ENCODE measurements around the gene FADS1. TPM values are rescaled to one million over a fixed set of nuclear protein-coding genes. Genes with fewer than 3 reads are reported as not detected.

FADS1 gene
- total RNA-seq, 3 donors from 2014 or later (not counting 1 experiment from before 2014, with no cell fraction given): 9.3 to 17.2 (median 10.2) TPM

DNA sequence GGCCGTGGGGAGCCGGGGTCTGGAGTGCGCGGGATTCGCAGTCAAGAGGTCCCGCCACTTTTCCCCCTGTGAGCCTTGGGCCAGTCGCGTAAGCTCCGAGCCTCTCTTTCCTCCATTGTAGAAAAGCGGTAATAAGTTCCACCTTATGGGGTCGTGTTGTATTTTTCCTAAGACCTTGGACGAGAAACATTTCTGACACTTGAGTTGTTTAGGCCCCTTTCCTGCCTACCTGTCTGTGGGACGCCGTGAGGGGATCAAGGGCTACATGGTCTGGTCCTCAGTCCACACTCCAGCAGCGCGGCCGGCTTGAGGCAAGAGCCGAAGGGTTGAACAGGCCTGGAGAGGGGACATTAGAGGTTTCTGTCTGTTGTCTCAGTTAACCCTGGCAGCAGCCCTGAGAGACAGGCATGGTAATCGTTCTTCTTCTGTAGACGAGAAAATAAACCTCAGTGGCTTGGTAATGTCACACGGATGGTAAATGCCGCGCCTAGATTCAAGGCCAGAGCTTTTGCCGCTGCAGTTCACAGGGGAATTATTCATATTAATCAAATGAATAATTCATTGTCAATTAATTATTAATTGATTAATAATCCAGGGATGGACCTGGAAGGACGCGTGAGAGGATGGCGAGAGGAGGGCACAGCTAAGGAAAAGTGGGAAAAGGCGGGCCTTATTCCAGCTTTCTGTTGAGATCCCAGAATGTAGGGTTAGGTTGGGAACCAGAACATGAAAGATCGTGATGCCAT, 23.5 kb downstream of the FADS1 start:
- ATAC-seq (peak in 1 of 3 donors; percentile 23), DNase-seq (no peak)
- 6% methylated on average over 26 of the region's 29 CpGs for WGBS (ENCODE audit: insufficient coverage)
- Mint-ChIP-seq H3K9me3 (no peaks in the 10 kb centered on the region), H3K4me1 (peaks cover 17 to 41% of the 10 kb centered on the region in 2 donors), H3K36me3 (no peaks in the 10 kb centered on the region), H3K27ac (peak overlapping the region; percentile 98 to 99), H3K27me3 (ENCODE audit: low read depth in 2 of 2) (no peaks in the 10 kb centered on the region), H3K4me3 (peak overlapping the region; percentile 96)
- peaks cover 20% of the 10 kb centered on the region for H3K4me1 ChIP-seq (ENCODE audit: control insufficient read depth, insufficient read depth, low read length)
- intact Hi-C loops (cut with micrococcal nuclease): loop anchor here (5.0 kb wide), 1 partner anchor 34 kb away; the partner anchor contains the start of gene FADS2
- H3K27ac ChIP-seq (ENCODE audit: low read length): peak overlapping the region; percentile 89
- H3K4me3 ChIP-seq (ENCODE audit: low read length): peak overlapping the region; percentile 64
- no peaks in the 10 kb centered on the region for H3K9me3 ChIP-seq (ENCODE audit: control insufficient read depth, insufficient read depth, low read length)
- TF ChIP-seq, protein P1, sequence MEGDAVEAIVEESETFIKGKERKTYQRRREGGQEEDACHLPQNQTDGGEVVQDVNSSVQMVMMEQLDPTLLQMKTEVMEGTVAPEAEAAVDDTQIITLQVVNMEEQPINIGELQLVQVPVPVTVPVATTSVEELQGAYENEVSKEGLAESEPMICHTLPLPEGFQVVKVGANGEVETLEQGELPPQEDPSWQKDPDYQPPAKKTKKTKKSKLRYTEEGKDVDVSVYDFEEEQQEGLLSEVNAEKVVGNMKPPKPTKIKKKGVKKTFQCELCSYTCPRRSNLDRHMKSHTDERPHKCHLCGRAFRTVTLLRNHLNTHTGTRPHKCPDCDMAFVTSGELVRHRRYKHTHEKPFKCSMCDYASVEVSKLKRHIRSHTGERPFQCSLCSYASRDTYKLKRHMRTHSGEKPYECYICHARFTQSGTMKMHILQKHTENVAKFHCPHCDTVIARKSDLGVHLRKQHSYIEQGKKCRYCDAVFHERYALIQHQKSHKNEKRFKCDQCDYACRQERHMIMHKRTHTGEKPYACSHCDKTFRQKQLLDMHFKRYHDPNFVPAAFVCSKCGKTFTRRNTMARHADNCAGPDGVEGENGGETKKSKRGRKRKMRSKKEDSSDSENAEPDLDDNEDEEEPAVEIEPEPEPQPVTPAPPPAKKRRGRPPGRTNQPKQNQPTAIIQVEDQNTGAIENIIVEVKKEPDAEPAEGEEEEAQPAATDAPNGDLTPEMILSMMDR (IDR thresholded peaks at IDR 0.05): no peak
- peaks cover 22% of the 10 kb centered on the region for H3K36me3 ChIP-seq (ENCODE audit: control insufficient read depth, insufficient read depth, low read length)
- H3K27me3 ChIP-seq (ENCODE audit: control insufficient read depth, insufficient read depth, low read length): no peaks in the 10 kb centered on the region

DNA sequence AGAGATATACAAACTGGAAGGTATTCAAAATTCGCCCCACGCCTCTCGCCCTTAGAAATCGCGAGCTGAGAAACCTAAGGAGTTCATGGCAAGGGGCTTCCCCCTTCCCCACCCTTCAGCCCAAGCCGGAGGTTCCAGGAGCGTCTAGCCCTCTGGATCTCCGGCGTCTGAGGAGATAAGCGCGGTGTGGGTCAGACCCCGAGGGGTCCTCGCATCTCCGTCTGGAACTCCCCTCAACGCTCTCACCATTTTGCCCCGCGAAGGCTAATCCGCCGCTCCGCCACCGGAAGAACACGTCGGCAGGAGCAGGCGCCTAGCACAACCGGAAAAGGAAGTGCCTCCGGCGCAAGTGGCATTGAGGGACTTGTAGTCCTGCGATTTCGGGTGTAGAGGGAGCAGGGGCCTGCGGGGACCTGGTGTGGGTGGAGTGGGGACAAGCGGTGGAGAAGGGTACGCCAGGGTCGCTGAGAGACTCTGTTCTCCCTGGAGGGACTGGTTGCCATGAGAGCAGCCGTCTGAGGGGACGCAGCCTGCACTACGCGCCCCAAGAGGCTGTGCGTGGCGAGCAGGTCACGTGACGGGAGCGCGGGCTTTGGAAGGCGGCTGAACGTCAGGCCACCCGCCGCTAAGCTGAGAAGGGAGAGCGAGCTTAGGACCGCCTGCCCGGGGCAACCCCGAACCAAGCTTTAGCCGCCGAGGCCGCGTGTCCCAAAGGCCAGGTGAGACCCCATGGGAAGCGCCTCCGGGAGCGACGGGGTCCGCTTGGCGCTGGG, 24.3 kb downstream of the FADS1 start, which contains the start of the genes FEN1 and TMEM258:
TSS of gene FEN1 (plus strand) at position 602 of the 773 bp plus-strand sequence. CDS start 2,451 bp downstream, outside the sequence.
TSS of gene TMEM258 (minus strand) at position 290 of the 773 bp plus-strand sequence. CDS start at position 249, 41 bp downstream.
- intact Hi-C loops (cut with micrococcal nuclease): loop anchor here (1.0 to 5.0 kb wide), 3 partner anchors 23 to 331 kb away; partner anchors contain the start of gene FADS2
- Histone ChIP-seq H3K27ac (ENCODE audit: low read length) (peak within 1 kb of the TSS; percentile 89), H3K27me3 (ENCODE audit: control insufficient read depth, insufficient read depth, low read length) (no peaks in the 10 kb centered on the region), H3K4me1 (ENCODE audit: control insufficient read depth, insufficient read depth, low read length) (peaks cover 20% of the 10 kb centered on the region), H3K36me3 (ENCODE audit: control insufficient read depth, insufficient read depth, low read length) (peaks cover 29% of the 10 kb centered on the region), H3K4me3 (ENCODE audit: low read length) (peak within 1 kb of the TSS; percentile 64), H3K9me3 (ENCODE audit: control insufficient read depth, insufficient read depth, low read length) (no peaks in the 10 kb centered on the region)
- ATAC-seq: peak; percentile 83 to 92 (median 88)
- H3K4me1 Mint-ChIP-seq: peaks cover 17 to 43% of the 10 kb centered on the region in 2 donors
- no peaks in the 10 kb centered on the region for H3K27me3 Mint-ChIP-seq (ENCODE audit: low read depth in 2 of 2)
- peak within 1 kb of the TSS; percentile 96 for H3K4me3 Mint-ChIP-seq
- TF ChIP-seq, protein P1 (IDR thresholded peaks at IDR 0.05): no peak
- H3K27ac Mint-ChIP-seq: peak within 1 kb of the TSS; percentile 98 to 99
- no peaks in the 10 kb centered on the region for H3K36me3 Mint-ChIP-seq
- under 1% methylated on average over 61 of the region's 61 CpGs for WGBS (ENCODE audit: insufficient coverage)
- DNase-seq: peak; percentile 87 to 93
- H3K9me3 Mint-ChIP-seq: no peaks in the 10 kb centered on the region

DNA sequence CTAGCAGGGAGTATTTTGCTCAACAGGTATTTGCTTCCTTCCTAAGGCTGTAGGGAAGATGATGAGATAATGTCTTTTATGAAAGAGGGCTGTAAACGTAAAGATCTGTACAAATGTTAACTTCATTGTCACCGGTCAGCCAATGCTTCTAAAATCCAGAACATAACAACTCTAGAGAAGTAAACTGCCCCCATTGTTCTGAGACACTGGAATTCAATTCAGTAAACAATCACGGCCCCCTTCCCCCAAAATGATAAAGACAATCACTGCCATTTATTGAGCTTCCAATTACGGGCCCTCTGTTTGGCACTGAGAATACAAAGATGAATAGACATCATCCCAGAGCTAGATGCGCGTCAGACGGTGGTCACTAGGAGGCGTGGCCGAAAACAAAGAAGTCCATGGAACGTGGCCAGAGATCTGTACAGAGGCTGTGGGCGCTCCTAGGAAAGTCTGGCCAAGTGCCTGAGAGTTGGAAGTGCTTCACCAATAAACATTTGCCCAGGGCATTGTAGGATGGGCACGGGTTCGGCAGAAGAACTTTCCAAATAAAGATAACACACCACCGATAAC, 25.0 kb downstream of the FADS1 start:
- Histone ChIP-seq H3K27ac (ENCODE audit: low read length) (peak overlapping the region; percentile 89), H3K4me1 (ENCODE audit: control insufficient read depth, insufficient read depth, low read length) (peaks cover 20% of the 10 kb centered on the region), H3K36me3 (ENCODE audit: control insufficient read depth, insufficient read depth, low read length) (peaks cover 36% of the 10 kb centered on the region), H3K9me3 (ENCODE audit: control insufficient read depth, insufficient read depth, low read length) (no peaks in the 10 kb centered on the region), H3K27me3 (ENCODE audit: control insufficient read depth, insufficient read depth, low read length) (no peaks in the 10 kb centered on the region), H3K4me3 (ENCODE audit: low read length) (peak overlapping the region; percentile 64)
- no peaks in the 10 kb centered on the region for H3K36me3 Mint-ChIP-seq
- ATAC-seq (peak; percentile 36 to 63 (median 48)), DNase-seq (peak; percentile 58 to 67)
- H3K27me3 Mint-ChIP-seq (ENCODE audit: low read depth in 2 of 2): no peaks in the 10 kb centered on the region
- peak overlapping the region; percentile 98 to 99 for H3K27ac Mint-ChIP-seq
- TF ChIP-seq, protein P1 (IDR thresholded peaks at IDR 0.05): peak; percentile 13
- H3K9me3 Mint-ChIP-seq: no peaks in the 10 kb centered on the region
- peaks cover 17 to 43% of the 10 kb centered on the region in 2 donors for H3K4me1 Mint-ChIP-seq
- H3K4me3 Mint-ChIP-seq: peak overlapping the region; percentile 96
- intact Hi-C loops (cut with micrococcal nuclease): loop anchor here (1.0 to 5.0 kb wide), 3 partner anchors 23 to 331 kb away; partner anchors contain the start of gene FADS2
- WGBS (ENCODE audit: insufficient coverage): 5% methylated on average over 14 of the region's 14 CpGs

Measured in natural killer cell (primary cell).